Fibroblast of skin of left quadriceps (primary cell): Measurements from ENCODE around the gene RNPS1.
A peak's percentile ranks its signal among the peaks of the same experiment; 100 is the strongest.

Source experiments
- DNase-seq, 2 experiments: peaks; one replicate each; pipeline ENCODE4 v3.0.0-alpha.2; 2013; ENCODE audit warnings: low read depth in 2 of 2

Gene RNPS1

DNA sequence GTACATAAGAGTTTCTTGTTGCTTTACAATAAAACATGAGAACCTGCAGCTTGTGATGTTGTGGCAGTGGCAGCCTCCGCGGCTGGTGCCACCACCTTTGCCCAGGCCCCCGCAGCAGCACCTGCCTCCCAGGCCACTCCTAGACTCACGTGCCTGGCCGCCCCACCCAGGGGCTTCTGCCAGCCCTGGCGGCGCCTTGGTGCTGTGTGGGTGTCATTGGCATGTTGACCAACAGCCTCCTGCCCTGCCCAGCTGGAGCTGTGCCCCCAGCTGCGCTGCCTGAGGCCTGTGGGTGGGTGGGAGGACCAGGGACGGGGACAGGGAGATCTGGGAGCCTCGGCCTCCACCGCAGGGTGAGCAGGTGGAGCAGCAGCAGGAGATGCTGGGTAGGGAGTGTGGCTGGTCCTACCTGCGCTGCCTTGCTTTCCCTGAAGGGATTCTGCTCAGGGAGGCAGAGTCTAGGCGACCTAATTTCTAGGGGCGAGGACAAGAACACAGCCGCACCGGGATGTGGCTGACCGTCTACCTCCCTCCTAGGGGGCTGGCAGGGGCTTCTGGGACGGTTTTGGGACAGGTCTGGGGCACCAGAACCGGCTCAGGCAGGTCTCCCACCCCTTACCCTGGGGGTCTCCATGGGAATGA lies 32.1 kb downstream of the RNPS1 start:
- no peak for DNase-seq

DNA sequence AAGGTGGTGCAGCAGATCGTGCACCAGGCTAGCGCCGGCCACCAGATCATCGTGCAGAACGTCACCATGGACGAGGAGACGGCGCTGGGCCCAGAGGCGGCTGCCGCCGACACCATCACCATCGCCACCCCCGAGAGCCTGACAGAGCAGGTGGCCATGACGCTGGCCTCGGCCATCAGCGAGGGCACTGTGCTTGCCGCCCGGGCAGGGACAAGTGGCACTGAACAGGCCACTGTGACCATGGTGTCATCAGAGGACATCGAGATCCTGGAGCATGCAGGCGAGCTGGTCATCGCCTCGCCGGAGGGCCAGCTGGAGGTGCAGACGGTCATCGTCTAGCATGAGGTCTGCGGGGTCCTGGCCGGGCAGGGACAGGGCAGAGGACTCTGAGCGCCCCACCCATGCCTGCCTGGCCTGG lies 32.7 kb downstream of the RNPS1 start:
- no peak for DNase-seq

DNA sequence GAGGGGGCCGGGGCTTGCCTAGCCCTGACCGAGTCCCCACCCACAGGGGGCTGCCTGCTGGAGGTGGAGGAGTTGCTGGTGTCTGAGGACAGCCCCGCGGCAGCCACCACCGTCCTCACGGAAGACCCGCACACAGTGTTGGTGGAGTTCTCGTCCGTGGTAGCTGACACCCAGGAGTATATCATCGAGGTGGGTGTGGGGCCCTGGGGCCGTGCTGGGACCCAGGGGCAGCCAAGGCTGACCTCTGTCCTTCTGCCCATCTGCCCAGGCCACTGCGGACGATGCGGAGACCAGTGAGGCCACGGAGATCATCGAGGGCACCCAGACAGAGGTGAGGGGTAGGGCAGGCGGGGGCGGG lies 33.1 kb downstream of the RNPS1 start:
- DNase-seq = no peak

GRCh38 chr16:2233872-2234812 lies 33.8 kb downstream of the RNPS1 start:
- DNase-seq = no peak

GRCh38 chr16:2233046-2233775 lies 34.7 kb downstream of the RNPS1 start:
- no peak for DNase-seq

- DNase-seq = no peak
Measured at GRCh38 chr16:2232094-2232990, 35.6 kb downstream of the RNPS1 start.

- no peak for DNase-seq
Measured at GRCh38 chr16:2231016-2231931, 36.7 kb downstream of the RNPS1 start.

- no peak for DNase-seq
Measured at GRCh38 chr16:2230376-2230775, 37.5 kb downstream of the RNPS1 start.

DNA sequence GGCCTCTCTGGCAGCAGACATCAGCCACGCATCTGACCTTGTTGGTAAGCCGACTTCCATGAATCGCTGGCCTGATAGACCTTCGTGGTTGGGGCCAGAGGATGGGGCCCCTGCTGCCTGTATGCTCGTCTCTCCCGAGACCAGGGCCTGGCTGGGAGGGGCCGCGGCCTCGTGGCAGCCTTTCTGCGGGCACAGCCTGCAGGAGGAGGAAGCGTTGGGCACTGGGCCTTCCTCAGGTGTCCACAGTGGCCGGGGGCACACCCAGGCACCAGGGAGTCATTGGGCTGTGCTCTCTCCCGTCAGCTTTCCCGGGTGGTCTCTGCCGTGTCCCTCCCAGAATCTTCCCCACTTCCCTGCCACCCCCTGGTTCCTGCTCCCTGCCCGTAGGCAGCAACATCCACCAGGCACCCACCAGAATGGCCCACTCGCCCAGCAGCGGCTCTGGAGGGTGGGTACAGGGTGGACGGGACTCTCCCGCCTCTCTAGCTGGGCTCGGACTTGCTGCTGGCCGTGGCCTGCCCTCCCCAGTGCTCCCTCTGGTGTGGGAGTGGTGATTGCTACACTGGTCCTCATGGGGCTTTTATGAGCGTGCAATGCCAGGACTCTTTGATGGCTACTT lies 38.2 kb downstream of the RNPS1 start:
- no peak for DNase-seq

GRCh38 chr16:2229091-2229490 lies 38.8 kb downstream of the RNPS1 start:
- no peak for DNase-seq

GRCh38 chr16:2228161-2228824 lies 39.6 kb downstream of the RNPS1 start:
- DNase-seq = no peak

GRCh38 chr16:2226918-2227317 lies 41.0 kb downstream of the RNPS1 start:
- no peak for DNase-seq

GRCh38 chr16:2226245-2226793 lies 41.6 kb downstream of the RNPS1 start:
- no peak for DNase-seq

GRCh38 chr16:2223942-2224486 lies 43.9 kb downstream of the RNPS1 start:
- no peak for DNase-seq

DNA sequence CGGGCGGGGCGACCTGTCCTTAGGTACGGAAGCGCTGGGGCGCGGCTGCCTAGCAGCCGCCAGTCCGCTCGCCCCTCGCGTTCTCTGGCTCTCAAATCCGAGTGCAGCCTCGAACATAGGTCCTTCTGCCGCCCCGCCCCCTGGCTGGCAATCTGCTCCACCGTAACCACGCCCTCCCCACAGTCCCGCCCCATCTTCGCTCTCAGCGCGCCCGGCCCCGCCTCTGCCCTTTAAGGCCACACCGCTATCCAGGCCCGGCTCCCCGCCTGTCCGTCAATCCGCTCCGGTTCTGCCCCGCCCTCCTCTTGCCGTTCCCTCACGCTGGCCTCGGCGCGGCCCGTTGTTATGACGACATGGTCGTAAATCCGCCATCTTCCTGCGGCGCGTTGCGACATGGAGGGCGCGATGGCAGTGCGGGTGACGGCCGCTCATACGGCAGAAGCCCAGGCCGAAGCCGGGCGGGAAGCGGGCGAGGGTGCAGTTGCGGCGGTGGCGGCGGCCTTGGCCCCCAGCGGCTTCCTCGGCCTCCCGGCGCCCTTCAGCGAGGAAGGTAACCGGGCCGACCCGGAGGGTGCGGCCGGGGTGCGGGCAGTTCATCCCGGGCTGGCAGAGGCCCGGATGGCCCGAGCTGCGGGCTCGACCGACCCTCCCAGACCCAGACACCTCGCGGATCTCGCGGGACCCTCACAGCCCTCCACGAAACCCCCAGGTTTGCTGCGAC lies 44.5 kb downstream of the RNPS1 start, which contains the start of gene E4F1:
E4F1 (plus strand) TSS at position 371 of the 721 bp plus-strand sequence; CDS start at position 394, 23 bp downstream.
- DNase-seq = peak; percentile 97 to 98

DNA sequence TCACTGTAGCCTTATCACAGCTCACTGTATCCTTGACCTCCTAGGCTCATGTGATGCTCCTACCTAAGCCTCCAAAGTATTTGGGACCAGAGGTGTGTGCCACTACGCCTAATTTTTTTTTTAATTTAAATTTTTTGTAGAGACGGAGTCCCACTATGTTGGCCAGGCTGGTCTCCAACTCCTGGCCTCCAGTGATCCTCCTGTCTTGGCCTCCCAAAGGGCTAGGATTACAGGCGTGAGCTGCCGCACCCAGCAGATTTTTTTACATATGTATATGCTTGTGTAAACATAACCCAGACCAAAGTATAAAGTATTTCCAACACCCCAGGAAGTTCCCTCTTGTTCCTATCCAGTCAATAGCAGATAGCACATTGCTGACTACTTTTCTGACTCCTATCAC lies 51.6 kb downstream of the RNPS1 start:
- no peak for DNase-seq

GRCh38 chr16:2214719-2214968 lies 53.3 kb downstream of the RNPS1 start, which contains the start of gene PGP:
TSS of gene PGP (minus strand) at chr16:2214840. CDS start at chr16:2214777, 63 bp downstream.
- DNase-seq = no peak
